T-helper 9 cell (primary cell): Measurements from ENCODE around the gene RTKN2.
"Not testable (repeated sequence)": the region's sequence is repeated elsewhere in the genome, so short reads cannot be mapped to it uniquely, and the experiment has no call there.

Source experiments
- DNase-seq: peaks from one replicate; pipeline ENCODE4 v3.0.0-alpha.2; 2020
- total RNA-seq, 2 donors: gene quantifications; one replicate each; lab custom pipeline; 2026; lab: John Stamatoyannopoulos, UW

The RTKN2 gene, protein sequence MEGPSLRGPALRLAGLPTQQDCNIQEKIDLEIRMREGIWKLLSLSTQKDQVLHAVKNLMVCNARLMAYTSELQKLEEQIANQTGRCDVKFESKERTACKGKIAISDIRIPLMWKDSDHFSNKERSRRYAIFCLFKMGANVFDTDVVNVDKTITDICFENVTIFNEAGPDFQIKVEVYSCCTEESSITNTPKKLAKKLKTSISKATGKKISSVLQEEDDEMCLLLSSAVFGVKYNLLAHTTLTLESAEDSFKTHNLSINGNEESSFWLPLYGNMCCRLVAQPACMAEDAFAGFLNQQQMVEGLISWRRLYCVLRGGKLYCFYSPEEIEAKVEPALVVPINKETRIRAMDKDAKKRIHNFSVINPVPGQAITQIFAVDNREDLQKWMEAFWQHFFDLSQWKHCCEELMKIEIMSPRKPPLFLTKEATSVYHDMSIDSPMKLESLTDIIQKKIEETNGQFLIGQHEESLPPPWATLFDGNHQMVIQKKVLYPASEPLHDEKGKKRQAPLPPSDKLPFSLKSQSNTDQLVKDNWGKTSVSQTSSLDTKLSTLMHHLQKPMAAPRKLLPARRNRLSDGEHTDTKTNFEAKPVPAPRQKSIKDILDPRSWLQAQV
- total RNA-seq = 41.5 to 43.0 reads per million in 2 donors

DNA sequence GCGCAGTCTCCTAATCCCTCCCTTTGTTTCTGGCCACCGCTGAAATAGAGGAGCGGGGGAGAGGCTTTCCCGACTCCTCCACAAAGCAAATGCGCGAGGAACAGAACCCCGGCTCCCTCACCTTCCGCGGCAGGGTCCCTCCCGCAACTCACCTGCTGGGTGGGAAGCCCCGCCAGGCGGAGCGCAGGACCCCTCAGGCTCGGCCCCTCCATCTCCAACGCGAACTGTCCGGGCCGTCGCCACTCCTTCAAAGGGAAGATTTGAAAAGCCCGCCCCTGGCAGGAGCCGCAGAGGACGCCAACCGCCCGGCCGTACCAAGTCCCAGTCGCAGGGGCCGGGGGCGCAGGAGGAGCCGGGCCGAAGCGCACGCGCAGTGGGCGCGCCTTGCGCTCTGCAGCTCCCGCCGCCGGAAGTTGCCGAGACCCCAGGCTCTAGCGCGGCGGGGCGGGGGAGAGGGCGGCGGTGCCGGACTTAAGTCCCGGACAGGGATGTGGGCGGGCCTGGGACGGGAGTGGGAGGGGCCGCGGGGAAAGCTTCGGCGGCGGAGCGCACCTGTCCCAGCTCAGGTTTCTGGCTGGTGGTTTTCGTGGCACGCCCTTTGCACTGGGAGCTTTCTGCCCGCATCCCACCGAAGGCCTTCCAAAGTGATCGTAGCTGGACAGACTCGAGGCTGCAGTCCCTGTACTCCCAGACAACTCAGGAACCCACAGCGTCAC, at the start of gene RTKN2:
Gene RTKN2 (minus strand): TSS at position 446 of the 716 bp plus-strand sequence. CDS start 234 bp downstream, at position 212.
- peak; percentile 48 for DNase-seq

- no peak for DNase-seq
These were observed 48.6 kb upstream of the RTKN2 start for GRCh38 chr10:62317257-62317656.

- DNase-seq = no peak
These were observed 40.6 kb upstream of the RTKN2 start for GRCh38 chr10:62309254-62309653.

DNA sequence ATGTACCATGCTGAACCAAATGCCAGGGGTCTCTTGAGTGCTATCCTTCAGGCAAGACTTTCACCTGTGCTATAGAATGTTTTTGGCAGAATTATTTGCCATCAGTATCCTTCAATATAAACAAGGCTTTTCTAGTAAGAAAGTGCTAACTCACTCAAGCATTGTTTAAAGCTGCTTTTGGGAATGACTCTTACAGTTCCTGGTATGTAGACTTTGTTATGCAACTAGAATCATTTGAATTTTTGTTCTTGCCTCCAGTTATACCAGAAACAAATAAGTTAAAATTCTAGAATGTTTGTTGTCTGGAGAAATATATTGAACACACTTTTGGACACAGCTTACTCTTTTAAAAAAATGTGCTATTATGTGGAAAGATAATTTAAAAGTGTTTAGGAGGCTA, 39.5 kb upstream of the RTKN2 start:
- DNase-seq = no peak

DNA sequence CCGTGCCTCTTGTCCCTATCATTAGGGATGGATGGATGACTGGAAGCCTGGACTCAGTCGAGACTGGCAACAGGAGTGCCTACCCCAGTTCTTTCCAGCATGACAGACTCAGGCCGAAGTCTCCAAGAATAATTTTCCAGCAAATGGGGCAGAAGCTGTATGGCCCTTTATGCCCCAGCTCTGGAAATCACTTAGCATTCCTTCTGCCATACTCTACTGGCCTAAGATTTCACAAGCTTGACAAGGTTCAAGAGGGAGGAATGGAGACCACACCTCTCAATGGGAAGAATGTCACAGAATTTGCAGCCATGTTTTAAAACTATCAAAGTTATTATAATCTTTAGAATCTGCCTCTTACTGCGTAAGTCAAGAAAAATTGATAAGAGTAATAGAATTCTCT, 39.0 kb upstream of the RTKN2 start:
- DNase-seq = no peak

DNA sequence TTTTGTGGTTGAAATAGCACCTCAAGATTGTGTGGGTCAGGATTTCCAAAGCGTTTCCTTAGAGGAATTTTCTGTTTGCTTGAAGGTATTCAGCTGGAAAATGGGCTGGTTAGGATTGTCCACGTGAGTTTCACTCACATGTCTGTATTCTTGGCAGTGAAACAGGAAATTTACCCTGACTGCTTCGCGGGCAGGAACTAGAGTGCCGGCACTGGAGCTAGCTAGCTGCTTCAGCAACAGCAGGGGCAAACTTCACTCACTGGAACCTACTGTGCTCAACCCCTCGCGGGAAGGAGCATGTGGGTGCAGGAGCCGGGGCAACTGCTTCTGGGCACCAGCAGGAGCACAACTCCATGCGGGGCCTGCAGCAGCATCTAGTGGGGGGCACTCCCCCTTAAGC, 38.0 kb upstream of the RTKN2 start:
- peak; percentile 1 for DNase-seq

- no peak for DNase-seq
These were observed 37.2 kb upstream of the RTKN2 start for GRCh38 chr10:62305813-62306212.

DNA sequence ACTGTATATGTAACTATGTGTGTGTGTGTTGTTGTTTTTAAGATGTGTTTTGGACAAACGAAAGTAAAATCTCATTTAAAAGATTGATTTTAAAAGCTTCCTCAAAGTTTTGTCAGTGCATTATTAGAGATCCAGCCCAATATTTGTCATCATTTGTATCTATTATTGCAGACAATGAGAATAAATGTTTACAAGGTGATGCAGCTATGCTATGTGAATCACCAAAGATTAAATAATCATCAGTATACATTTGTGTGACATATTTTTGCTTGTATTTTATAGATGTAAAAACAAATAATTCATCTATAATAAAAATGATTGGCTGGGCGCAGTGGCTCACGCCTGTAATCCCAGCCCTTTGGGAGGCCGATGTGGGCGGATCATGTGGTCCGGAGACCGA, 35.3 kb upstream of the RTKN2 start:
- no peak for DNase-seq

DNA sequence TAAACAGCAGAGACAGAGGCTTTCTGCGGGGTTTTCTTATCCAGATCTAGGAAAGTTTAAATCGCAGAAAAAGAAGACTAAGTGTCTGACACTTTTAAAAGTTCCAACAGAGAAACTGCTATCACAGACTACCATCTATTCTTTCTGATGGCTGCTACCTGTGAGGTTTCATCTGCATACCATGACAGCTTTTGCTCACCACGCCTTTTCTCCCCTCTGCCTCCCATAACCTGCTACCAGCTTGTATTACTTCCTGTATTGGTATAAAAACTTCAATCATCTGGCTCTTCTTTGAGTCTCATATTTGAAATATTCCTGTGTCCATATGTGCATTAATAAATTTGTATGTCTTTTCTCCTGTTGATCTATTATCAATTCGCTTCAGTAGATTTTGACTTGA, 34.1 kb upstream of the RTKN2 start:
- DNase-seq = no peak

DNA sequence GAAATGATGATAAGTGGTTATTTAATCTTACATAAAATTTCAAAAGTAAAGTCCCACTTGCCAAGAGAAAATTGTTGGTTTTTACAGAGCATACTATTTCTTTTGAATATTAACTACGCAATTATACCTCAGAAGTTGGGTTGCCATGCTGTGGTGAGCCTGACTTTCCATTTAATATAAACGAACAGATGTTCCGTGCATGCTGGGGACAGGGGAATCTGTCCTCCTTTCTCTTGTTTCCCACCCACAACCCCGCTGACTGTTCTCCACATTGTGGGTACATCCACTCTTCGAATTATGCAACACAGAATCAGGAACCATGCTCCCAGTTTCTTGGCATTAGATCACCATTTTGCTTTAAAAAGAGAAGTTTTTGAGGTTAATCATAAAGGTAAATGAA, 29.2 kb upstream of the RTKN2 start:
- no peak for DNase-seq

GRCh38 chr10:62284221-62284620, 15.6 kb upstream of the RTKN2 start:
- no peak for DNase-seq

- DNase-seq = not testable (repeated sequence)
These were observed 12.7 kb upstream of the RTKN2 start for GRCh38 chr10:62281348-62281747.

GRCh38 chr10:62280392-62280791, 11.7 kb upstream of the RTKN2 start:
- not testable (repeated sequence) for DNase-seq

- no peak for DNase-seq
These were observed 9.8 kb upstream of the RTKN2 start for GRCh38 chr10:62278441-62278910.

DNA sequence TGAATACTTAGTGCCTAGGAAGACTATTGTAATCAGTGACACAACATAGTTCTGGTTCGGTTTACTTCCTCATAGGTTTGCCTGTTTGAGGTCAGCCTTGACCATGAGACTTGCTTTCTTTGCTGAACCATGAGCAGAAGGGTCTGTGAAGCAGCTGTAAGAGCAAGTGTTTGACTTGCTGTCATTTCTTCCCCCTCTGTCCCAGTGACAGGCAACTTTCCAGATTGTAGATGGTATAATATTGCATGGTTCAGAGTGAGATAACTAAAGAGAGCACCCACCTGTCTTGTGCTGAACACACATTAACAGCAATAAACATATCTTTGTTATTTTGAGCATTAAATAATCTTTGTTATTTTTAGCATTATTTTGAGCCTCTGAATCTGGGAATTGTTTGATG, 9.3 kb upstream of the RTKN2 start:
- DNase-seq = no peak

DNA sequence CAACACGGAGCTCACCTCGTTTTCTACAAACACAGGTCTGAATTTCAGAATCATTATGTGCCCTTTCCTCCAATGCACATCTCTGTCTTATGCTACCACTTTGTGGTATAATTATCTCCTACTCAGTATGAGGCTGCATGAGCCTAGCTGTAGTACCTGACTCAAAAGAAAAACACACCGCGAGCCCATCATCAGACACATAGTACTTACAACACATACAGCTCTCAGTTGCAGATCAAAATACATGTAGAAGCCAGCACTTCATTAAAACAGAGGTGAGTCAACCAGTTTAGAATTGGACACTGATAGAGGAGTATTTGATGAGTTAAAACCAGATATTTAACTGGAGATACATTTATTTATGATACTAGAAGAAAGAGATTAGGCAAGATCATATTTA, 1.4 kb upstream of the RTKN2 start:
- no peak for DNase-seq

- DNase-seq = no peak
These were observed 631 bp downstream of the RTKN2 start for GRCh38 chr10:62268027-62268398.

DNA sequence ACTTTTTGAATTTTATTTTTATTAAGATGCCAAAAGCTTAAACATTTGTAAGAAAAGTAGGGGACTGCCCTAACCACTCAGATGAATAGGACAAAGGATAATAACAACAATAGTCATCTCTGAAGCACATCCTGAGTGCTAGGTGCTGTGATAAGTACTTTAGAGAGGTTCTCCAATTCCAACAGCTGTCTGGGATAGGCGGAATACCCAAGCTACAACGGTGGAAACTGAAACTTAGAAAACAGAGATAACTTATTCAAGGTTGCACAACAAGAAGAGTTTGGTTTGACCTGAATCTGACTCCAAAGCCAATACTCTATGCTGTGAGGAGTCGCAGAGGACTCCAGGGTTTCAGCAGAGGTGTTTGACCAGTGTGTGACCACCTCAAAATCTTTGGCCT, 2.0 kb downstream of the RTKN2 start:
- no peak for DNase-seq

GRCh38 chr10:62266147-62266546, 2.5 kb downstream of the RTKN2 start:
- DNase-seq = no peak

DNA sequence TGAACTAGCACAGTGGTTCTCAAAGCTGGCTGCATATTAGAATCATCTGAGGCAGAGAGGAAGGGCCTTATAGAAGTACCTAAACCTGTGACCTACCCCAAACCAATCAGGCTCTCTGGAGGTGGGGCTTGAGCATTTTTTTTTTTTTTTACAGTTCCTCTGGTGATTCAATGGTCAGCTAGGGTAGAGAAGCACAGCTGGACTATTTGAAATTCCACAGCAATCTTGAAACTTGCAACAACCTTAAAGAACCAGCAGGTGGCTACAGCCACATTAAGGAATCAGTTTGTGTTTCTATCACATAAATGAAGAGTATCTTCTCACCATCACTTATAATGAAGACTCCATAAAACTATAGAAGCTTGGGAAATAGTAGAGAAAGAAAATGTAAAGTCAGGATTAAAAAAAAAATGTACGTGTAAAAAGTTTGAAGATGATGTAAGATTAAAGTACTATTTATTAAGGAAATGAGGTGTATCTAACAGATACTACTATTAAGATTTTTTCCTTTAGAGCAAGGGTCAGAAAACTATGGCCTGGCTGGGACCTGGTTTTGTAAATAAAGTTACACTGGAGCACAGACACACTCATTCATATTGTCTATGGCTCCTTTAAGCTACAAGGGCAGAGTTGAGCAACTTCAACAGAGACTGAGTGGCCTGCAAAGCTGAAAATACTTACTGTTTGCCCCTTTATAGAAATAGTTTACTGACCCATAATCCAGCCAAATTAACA, 3.8 kb downstream of the RTKN2 start:
- DNase-seq = no peak

- no peak for DNase-seq
These were observed 4.5 kb downstream of the RTKN2 start for GRCh38 chr10:62264126-62264525.

- DNase-seq = no peak
These were observed 7.0 kb downstream of the RTKN2 start for GRCh38 chr10:62261666-62262065.

DNA sequence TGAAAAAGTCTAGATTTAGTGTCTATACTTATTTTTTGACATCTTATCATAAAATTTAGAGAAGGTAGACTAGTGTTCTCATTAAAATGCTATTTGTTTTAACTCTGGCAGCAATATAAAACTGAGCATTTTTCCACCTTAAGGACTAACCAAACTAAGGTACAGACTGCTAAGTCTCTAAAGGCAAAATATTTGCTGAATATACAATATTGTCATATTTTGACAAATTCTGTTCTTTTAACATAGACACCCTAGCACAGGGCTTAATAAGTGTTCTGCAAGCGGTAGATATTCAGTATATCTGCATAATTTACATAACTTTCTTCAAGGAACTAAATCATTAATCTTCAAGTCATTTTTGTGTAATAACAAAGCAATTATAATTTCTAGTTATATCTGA, 8.6 kb downstream of the RTKN2 start:
- no peak for DNase-seq
